HEK293 (cell line): ENCODE measurements around the gene RRP1B.

ENCODE experiments used
- IKZF3 ChIP-seq: fragments of 450-650 bp; IDR thresholded peaks from 2 replicates; pipeline ENCODE4 v1.5.0; 2018; ENCODE audit warnings: missing biosample characterization, mild to moderate bottlenecking, missing genetic modification characterization, moderate library complexity
- ZBTB1 ChIP-seq: fragments of 450-650 bp; formaldehyde crosslinking; IDR thresholded peaks from 2 replicates; pipeline ENCODE4 v1.5.1; 2016; ENCODE audit warnings: missing biosample characterization, missing genetic modification characterization
- ZBTB7A ChIP-seq: fragments of 450-650 bp; formaldehyde crosslinking; IDR thresholded peaks from 2 replicates; pipeline ENCODE4 v1.5.1; 2016; ENCODE audit warnings: low read depth, missing biosample characterization, missing genetic modification characterization
- ZNF292 ChIP-seq: fragments of 450-650 bp; formaldehyde crosslinking; IDR thresholded peaks from 2 replicates; pipeline ENCODE4 v1.5.1; 2016; ENCODE audit warnings: low read depth, missing biosample characterization, missing genetic modification characterization, borderline replicate concordance
- ZNF518A ChIP-seq: fragments of 450-650 bp; formaldehyde crosslinking; conservative IDR thresholded peaks from 2 replicates; pipeline ENCODE4 v1.5.1; 2016; ENCODE audit warnings: low read depth, missing biosample characterization, missing genetic modification characterization
- ZNF776 ChIP-seq: fragments of 450-650 bp; formaldehyde crosslinking; IDR thresholded peaks from 2 replicates; pipeline ENCODE4 v1.5.0; 2017; ENCODE audit warnings: missing biosample characterization, missing genetic modification characterization, borderline replicate concordance
- ZNF792 ChIP-seq: fragments of 450-650 bp; formaldehyde crosslinking; IDR thresholded peaks from 2 replicates; pipeline ENCODE4 v1.5.1; 2016; ENCODE audit warnings: missing biosample characterization, missing genetic modification characterization
- ZSCAN30 ChIP-seq: fragments of 450-650 bp; IDR thresholded peaks from 2 replicates; pipeline ENCODE4 v1.5.1; 2018; ENCODE audit warnings: missing biosample characterization, mild to moderate bottlenecking, missing genetic modification characterization, moderate library complexity
- TF ChIP-seq, protein P1 (sequence below): fragments of 450-650 bp; formaldehyde crosslinking; IDR thresholded peaks from 2 replicates; pipeline ENCODE4 v1.5.1; 2016; ENCODE audit warnings: missing biosample characterization, missing genetic modification characterization
- TF ChIP-seq, protein P2 (sequence below): fragments of 450-650 bp; formaldehyde crosslinking; IDR thresholded peaks from 2 replicates; pipeline ENCODE4 v1.5.1; 2016; ENCODE audit warnings: missing biosample characterization, missing genetic modification characterization

- TF ChIP-seq, protein P1, sequence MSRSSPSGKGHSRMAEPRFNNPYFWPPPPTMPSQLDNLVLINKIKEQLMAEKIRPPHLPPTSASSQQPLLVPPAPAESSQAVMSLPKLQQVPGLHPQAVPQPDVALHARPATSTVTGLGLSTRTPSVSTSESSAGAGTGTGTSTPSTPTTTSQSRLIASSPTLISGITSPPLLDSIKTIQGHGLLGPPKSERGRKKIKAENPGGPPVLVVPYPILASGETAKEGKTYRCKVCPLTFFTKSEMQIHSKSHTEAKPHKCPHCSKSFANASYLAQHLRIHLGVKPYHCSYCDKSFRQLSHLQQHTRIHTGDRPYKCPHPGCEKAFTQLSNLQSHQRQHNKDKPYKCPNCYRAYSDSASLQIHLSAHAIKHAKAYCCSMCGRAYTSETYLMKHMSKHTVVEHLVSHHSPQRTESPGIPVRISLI (tag by site-specific recombination), result no peak
- TF ChIP-seq ZNF776 (no peak), ZNF792 (no peak), ZBTB7A (tag by site-specific recombination) (no peak), ZNF292 (tag by site-specific recombination) (no peak), ZNF518A (tag by site-specific recombination) (no peak), ZSCAN30 (tag by site-specific recombination) (no peak), ZBTB1 (tag by site-specific recombination) (no peak), IKZF3 (tag by site-specific recombination) (no peak)
- TF ChIP-seq, protein P2, sequence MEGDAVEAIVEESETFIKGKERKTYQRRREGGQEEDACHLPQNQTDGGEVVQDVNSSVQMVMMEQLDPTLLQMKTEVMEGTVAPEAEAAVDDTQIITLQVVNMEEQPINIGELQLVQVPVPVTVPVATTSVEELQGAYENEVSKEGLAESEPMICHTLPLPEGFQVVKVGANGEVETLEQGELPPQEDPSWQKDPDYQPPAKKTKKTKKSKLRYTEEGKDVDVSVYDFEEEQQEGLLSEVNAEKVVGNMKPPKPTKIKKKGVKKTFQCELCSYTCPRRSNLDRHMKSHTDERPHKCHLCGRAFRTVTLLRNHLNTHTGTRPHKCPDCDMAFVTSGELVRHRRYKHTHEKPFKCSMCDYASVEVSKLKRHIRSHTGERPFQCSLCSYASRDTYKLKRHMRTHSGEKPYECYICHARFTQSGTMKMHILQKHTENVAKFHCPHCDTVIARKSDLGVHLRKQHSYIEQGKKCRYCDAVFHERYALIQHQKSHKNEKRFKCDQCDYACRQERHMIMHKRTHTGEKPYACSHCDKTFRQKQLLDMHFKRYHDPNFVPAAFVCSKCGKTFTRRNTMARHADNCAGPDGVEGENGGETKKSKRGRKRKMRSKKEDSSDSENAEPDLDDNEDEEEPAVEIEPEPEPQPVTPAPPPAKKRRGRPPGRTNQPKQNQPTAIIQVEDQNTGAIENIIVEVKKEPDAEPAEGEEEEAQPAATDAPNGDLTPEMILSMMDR, result no peak
Observed at GRCh38 chr21:43631411-43632107, 27.8 kb upstream of the RRP1B start.
